Epidermal melanocyte (primary cell): ENCODE results near the gene PLPP7.

Experiments
- DNase-seq: peaks from one replicate; pipeline ENCODE4 v3.0.0; 2011; ENCODE audit warnings: low spot score; ENCODE audit not compliant: insufficient read length

The PLPP7 gene

DNA sequence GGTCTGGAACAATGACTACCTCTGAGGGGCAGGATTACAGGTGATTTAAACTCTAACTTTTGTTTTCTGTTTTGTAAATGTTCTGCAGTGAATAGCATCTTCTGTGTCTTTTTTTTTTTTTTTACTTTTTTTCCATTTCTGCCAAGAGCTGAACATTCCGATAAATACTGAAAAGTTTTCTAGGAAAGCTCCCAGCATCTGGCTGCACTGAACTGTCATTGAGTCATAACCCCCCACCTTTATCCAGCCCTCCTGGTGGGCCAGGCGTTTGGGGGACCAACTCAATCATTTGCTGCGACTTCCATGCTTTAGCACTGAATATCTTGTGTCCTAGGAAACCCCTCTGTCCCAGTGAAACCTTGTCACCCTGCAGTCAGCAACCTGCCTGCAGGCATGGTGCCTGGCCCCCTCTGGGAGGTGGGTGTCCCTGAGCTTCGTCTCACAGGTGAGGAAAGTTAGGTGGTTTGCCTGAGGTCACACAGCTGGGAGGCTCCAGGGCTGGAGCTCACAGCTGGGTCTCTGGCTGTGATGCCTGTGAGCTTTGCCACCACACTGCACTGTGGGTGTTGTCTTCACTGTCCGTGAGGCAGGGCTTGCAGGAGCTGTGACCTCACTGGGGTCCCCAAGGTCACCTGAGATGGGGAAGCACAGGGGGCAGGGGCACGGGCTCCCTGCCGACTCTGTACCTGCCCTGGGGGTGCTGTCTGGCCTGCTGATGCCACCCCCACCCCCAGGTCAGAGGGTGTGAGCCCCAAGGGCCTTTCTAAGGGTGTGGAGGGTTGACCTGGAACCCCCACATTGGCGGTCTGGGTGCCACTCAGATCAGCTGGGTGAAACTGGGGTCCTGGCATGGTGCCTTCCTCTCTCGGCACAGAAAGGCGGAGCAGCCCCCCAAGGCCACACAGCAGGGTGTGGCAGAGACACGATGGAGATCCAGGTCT lies 14.1 kb downstream of the PLPP7 start:
- no peak for DNase-seq

DNA sequence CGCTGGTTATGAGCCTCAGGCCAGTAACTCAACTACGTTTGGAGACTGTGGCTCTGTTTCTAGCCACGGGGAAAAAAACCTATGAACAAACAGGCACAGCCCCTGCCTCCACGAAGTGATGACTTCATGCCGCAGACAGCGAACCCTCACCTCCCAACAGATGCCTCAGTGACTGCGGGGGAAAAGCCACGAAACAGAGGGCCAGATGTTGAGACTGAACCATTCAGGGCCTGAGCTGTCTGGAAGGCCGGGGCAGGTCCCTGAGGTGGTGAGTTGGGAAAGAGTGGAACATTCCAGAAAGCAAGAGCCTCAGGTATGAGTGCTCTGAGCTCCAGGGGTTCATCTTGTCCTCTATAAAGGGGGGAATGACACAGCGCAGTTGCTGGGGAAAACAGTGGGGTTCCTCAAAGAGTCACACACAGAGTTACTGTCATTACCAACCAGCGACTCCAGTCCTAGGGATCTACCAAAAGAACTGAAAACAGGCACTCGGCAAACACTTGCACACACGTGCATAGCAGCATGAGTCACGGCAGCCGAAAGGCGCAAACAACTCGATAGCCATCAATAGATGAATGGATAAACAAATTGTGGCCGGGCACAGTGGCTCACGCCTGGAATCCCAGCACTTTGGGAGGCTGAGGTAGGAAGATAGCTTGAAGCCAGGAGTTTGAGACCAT lies 15.3 kb downstream of the PLPP7 start:
- peak; percentile 53 for DNase-seq

DNA sequence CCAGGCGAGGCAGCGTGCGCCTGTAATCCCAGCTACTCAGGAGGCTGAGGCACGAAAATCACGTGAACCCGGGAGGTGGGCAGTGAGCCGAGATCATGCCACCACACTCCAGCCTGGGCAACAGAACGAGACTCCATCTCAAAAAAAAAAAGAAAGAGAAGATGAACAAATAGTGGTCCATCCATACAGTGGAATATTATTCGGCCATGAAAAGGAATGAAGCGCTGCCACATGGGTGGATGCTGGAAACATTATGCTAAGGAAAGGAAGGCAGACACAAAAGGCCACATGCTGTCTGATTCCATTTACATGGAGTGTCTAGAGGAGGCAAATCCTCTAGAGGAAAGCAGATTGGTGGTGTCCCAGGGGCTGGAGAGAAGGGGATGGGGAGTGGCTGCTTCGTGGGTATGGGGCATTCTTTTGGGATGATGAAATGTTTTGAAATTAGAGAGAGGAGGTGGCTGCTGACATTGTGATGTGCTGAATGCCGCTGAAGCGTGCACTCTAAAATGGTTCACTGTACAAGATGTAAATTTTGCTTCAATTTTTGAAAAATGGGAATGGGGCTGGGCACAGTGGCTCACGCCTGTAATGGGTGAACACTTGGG lies 17.0 kb downstream of the PLPP7 start:
- no peak for DNase-seq

DNA sequence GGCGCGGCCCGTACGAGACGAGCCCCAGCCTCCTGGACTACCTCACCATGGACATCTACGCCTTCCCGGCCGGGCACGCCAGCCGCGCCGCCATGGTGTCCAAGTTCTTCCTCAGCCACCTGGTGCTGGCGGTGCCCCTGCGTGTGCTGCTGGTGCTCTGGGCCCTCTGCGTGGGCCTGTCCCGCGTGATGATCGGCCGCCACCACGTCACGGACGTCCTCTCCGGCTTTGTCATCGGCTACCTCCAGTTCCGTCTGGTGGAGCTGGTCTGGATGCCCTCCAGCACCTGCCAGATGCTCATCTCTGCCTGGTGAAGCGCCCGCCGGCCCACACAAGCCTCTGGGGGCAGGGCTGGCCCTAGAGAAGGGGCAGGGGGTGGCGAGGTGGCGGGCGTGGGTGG lies 18.5 kb downstream of the PLPP7 start:
- DNase-seq: no peak

DNA sequence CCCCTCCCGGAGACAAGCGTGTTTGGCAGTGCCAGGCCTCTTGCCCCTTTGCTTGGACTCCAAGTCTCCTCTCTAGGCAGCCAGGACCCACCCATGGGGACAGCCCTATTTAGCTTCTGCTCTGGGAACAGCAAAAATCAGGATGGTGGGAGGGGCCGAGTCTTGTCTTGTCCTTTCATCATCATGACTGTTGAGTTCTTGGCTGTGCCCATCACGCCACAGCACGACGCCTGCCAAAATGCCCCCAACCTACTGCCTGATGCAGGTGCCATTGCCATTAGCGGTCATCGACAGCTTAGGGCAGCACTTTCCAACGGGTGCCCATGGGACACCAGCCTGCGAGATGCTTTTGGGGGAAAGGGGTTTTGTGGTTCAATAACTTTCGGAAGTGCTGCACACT lies 18.9 kb downstream of the PLPP7 start:
- DNase-seq: no peak

DNA sequence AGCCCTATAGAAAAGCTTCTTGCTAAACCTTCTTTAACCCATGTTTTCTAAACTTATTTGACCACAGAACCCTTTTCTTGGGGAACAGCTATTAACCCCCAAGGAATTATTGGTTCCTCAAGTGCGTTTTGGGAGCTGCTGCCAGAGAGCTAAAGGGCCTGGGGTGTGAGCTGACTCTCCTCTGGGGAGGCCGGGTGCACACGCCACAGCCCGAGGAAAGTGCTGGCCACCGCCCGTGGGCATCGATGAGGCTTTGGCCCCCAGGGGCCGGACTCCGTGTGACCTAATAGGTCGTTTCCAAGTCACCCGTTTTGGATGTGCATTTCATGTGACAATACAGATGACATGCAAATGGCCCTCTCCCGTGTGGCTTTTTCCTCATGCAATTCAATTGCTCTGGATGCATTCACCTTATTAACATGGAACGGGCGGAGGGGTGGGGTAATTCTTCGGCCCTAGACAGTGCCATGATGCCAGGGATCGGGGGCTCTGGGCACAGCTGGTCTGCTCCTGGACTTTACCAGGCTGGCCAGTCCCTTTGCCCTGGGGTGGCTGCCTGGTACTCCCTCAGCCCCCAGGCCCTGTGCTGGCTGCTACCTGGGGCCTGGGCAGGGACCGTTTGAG lies 19.5 kb downstream of the PLPP7 start:
- no peak for DNase-seq

DNA sequence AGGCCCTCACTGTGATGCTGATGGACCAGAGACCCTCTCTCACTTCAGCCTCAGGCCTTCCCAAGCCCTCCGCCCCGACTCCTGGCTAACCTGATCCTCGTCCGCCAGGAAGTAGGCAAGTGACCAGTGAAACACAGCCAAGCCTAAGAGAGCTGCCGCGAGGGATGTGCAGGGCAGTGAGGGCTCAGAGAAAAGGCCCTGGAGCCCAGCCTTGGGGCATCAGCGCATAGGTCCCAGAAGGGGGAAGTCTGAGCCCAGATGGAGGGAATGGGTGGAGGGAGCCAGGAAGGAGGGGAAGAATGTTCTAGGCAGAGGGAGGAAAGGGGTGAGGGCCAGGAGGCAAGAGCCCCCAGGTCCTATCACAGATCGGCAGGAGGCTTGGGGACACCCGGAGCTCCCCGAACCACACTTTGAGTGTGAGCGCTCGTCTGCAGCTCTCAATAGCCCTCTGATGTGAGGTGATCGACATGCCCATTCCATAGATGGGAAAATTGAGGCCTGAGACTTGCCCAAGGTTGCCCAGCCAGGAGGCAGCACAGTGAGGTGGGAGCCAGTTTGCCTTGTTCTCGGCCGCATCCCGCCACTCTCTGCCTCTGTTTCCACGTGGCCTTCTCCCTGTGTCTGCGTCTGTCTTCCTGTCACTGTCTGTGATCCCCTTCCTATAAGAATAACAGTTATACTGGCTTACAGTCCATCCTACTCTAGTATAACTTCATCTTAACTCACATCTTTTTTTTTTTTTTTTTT lies 20.2 kb downstream of the PLPP7 start:
- DNase-seq: no peak

DNA sequence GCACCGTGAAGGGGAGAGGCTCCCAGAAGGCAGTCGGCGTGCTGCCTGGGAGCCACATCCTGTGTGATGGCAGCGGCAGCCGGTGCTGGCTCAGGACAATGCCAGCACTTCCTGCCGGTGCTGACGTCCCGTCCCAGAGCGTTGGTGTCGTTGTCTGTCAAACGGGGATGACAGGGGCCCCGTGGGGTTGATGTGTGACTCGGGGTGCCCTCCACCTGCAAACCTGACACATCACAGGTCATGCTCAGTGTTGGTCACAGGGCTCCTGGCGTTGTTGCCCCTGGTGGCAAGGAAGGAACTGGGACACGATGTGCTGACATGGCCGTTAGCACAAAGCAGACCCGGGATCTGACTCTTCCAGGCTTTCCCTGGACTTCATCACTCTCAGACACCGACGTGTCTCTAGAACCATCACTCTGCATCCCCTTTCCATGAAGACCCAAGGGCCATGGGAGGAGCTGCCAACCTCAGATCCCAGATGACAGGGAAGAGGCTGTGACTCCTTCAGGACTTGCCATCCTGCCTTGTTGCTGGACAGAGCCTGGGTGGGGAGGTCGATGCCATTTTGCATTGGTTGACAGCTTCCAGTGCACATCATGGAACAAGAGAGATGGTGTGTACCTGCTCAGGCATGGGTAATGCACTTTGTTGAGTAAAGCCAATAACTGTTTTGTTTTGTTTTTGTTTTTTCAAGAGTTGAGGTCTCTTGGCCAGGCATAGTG lies 21.5 kb downstream of the PLPP7 start:
- no peak for DNase-seq

DNA sequence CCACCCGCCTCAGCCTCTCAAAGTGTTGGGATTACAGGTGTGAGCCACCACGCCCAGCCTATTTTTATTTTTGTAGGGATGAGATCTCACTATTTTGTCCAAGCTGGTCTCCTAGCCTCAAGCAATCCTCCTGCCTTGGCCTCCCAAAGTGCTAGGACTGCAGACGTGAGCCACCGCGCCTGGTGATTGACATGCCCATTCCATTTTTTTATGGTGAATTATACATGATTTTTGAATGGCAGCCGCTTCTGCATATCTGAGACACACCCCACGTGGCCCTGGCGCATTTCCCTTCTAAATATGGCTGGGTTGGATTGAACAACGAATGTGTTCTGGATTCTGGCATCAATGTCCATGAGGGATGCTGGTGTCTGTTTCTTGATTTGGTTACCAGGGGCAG lies 22.7 kb downstream of the PLPP7 start:
- DNase-seq: no peak

DNA sequence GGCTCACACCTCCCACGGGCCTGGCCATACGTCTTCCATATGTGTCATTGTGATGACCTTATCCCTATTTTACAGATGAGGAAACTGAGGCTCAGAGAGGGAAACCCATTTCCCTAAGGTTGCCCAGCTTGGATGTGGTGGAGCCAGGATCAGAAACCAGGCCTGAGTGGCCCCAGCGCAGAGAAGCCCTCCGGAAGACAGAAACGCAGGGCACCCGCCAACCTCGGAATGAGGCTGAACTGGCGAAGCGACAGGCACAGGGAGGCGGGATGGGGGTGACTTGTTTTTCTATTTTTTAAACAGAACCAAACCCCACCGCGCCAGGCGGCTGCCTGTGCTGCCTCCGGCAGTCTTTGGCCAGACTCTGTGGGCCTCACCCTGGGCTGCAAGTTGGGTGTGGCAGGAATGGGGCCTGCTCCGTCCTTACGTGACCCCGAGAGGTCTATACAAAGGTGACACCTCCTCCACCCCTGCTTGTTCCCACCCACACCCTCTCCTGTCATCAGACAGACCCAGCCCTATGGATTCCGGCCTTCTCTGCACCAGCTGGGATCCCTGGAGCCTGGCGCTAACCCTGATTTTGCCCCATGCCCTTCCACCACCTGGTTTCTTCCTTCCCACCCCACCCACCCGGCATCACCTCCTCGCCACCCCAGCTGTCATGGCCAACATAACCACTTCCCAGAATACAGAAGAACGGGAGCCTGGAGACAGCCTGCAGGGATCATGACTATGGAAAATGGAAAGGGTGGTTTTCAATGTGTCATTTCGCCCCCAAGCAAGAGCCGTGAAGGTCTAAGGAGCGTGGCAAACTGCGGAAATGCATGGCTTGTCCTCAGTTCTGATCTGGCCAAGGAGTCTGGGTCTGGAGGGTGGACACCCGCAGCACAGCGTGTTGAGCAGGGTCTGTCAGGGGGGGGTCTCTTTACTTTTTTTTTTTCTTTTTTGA lies 23.6 kb downstream of the PLPP7 start:
- no peak for DNase-seq

DNA sequence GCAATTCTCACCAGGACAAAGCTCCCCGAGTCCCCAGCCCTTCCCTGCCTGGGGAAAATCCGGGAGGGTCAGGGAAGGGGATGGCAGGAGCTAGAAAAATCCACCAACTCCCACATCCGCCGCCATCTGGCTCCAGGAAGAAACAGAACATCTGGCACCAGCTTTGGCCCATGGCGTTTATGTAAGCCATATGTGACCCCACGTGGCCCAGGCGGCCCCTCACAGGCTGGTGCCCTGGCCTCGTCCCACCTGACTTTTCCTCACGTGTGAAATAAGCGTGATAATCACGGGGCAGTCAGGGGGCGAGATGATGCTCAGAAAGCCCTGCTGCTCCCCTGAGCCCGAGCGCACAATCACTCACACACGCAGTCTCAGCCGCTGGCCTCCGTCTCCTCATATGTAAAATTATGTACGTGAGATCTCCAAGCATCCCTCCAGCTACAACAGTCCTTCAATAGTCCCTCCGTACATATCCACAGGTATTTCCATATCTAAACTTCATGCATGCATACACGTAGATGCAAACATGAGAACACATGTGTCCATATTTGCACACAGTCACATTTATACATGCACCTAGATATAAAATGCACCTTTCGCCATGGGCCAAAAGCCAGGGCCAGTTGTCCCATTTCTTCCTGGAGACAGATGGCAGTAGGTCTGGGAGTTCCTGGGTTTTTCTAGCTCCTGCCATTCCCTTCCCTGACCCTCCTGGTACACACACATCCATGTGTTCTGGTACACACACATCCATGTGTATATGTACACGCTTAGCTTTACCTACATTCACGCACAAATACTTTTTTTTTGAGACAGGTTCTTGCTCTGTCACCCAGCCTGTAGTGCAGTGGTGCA lies 28.9 kb downstream of the PLPP7 start:
- no peak for DNase-seq

DNA sequence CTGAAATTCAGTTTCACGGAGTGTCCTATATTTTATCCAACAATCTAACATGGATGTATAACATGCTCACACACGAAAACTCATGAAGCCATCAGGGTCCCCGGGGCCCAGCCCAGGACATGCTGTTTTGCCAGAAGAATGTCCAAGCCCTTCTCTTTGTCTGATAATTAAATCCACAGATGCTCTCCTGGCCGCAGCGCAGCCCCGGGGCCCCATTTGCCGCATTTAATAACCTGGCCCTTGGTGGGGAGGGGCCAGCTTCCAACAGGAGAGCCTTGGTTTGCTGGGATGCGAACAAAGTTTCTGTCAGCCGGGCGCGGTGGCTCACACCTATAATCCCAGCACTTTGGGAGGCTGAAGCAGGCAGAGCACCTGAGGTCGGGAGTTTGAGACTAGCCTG lies 30.0 kb downstream of the PLPP7 start:
- DNase-seq: no peak

DNA sequence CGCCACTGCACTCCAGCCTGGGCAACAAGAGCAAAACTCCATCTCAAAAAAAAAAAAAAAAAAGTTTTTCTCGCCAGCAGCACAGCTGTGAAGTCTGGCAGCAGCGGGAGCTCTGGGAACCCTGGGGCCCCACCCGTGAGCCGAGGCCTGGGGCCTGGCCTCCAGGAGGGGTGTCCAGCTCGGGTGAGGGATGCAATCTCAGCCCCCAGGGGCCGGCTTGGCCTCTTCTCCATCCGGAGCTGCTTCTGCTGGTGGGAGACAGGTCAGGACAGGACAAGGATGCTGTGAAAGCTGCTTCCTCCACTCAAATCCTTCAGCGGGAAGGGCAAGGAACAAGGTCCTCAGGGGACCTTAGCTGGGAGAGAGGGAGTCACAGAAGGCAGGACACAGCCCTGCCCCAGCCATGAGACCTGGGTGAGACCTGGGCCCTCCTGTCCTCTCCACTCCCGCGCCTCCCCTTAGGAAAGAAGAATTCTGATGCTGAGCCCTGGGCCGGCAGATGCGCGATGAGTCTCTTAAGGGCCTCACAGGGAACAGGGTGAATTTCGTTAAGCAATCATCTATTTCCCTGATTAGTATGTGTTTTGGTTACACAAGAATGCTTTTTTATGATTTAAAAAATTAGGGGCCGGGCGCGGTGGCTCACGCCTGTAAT lies 30.6 kb downstream of the PLPP7 start:
- no peak for DNase-seq

DNA sequence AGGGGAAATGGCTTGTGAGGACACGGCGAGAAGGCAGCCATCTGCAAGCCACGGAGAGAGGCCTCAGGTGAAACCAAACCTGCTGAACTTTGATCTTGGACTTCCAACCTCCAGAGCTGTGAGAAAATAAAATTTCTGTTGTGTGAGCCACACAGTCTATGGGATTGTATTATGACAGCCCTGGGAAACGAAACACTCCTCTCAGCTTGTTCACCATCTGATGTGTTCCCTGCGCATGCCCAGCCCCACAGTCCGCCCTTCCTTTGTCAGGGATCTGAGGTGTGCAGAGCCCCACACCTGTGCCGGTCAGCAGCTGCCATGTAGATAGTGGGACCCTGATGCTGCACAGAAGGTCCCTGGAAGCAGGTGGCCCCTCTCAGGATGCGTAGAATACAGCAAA lies 34.1 kb downstream of the PLPP7 start:
- DNase-seq: no peak

DNA sequence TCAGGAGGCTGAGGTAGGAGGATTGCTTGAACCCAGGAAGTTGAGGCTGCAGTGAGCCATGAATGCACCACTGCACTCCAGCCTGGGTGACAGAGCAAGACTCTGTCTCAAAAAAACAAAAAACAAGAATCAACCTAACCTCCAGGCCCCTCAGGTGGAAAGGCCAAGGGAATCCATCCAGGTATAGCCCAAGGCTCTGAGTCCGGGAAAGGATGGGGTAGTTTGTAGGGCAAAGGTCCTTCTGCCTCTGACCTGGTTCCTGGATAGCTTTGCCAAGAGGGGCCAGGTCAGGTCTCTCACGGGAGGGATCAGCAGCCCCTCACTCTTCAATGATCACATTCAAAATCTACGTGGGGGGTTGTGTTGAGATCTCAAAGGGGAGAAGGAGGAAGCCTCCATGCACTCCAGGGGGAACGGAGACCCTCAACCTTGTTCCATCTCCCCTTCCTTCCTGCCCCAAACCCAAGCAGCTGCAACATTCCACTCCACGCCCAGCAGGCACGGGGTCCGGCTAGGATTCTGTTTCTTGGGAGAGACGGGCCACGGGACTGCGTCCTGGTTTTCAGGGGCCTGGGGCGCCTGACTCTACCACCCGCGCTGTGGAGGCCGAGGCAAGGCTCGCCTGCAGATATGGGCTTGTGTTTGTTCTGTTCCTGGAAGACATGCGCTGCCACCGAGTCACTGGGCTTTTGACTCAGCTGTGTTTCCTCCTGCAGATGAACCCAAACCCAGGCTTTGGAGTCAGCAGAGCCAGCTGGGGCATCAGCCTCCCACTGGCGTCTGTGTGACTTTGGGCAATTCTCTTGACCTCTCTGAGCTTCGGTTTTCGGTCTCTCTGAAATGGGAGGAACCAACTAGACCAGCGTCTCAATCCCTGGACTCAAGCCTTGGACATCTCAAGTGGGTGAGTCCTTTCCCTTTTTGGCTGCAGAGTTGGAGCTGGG lies 35.5 kb downstream of the PLPP7 start:
- DNase-seq: no peak

DNA sequence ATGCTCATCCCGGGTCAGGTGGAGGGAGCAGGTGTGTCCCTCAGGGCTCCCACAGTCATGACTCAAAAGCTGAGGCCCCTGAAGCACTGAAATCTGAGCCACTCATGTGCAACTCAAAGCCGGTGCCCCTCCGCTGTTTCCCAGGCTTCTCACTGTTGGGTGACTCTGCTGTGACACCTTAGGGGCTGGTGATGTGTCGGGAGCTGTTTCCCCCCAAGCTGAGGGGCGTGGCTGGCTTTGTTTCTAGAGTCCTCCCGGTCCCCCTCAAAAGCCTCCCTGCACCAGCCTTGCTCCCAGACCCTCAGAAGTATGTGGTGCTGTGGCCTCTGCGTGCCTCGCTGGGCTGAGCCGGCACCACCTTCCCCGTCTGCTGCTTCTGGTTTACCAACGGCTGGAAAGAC lies 39.7 kb downstream of the PLPP7 start:
- DNase-seq: no peak
